ENCODE data around the gene ZMIZ1.

The ZMIZ1 gene

DNA sequence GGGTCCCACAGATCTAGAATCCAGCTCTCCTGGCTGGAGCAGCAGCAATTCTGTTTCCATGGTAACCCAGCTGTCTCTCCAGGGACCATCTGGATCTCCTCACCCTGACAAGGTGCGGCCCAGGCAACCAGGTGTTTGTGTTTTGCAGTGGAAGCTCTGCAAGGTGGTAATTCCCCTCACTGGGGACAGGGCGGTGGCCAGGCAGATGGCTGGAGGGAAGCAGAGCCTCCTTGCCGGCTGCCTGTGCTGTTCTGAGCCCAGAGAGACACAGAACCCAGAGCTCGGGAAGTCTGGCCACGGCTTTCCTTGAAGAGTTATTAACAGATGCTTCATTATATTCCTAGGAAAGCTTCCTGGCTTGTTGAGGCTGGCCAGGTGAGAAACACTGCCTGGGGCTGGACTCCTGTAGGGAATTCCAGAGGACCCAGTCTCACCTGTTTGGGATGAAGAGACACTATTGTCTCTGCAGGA, 160.3 kb downstream of the ZMIZ1 start:
- no peaks in the 10 kb centered on the region for H3K9me2 ChIP-seq (replicated peaks; ENCODE audit: low read depth, low read length)
- no peaks in the 10 kb centered on the region for H3K79me2 ChIP-seq (ENCODE audit: insufficient read depth, low read length)
- H3K9ac ChIP-seq (ENCODE audit: low read depth, low read length, poor library complexity, severe bottlenecking) = no peak overlapping the region
- H3K4me1 ChIP-seq (ENCODE audit: insufficient read depth, low read length, poor library complexity, severe bottlenecking) = no peaks in the 10 kb centered on the region
- H3K27me3 ChIP-seq (ENCODE audit: insufficient read depth, low read length, poor library complexity, severe bottlenecking) = no peaks in the 10 kb centered on the region
- no peaks in the 10 kb centered on the region for H3K9me3 ChIP-seq (ENCODE audit: insufficient read depth, low read depth, low read length)
- no peak overlapping the region for H2AFZ ChIP-seq (ENCODE audit: low read length)
- no peak for TF ChIP-seq EZH2phosphoT487 (IDR thresholded peaks at IDR 0.05; ENCODE audit: borderline replicate concordance)
- TF ChIP-seq, protein P1, sequence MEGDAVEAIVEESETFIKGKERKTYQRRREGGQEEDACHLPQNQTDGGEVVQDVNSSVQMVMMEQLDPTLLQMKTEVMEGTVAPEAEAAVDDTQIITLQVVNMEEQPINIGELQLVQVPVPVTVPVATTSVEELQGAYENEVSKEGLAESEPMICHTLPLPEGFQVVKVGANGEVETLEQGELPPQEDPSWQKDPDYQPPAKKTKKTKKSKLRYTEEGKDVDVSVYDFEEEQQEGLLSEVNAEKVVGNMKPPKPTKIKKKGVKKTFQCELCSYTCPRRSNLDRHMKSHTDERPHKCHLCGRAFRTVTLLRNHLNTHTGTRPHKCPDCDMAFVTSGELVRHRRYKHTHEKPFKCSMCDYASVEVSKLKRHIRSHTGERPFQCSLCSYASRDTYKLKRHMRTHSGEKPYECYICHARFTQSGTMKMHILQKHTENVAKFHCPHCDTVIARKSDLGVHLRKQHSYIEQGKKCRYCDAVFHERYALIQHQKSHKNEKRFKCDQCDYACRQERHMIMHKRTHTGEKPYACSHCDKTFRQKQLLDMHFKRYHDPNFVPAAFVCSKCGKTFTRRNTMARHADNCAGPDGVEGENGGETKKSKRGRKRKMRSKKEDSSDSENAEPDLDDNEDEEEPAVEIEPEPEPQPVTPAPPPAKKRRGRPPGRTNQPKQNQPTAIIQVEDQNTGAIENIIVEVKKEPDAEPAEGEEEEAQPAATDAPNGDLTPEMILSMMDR (conservative IDR thresholded peaks at IDR 0.05; ENCODE audit: low read length) = no peak
- no peak overlapping the region for H3K4me3 ChIP-seq (ENCODE audit: low read length, poor library complexity, severe bottlenecking)
- H3K4me2 ChIP-seq (ENCODE audit: low read depth, low read length, poor library complexity, severe bottlenecking) = no peak overlapping the region
- H3K36me3 ChIP-seq (ENCODE audit: insufficient read depth, low read length) = peaks cover 91% of the 10 kb centered on the region; the same call in 1 of the 2 replicates
- no peaks in the 10 kb centered on the region for H3F3A ChIP-seq (ENCODE audit: low read depth)
- no peaks in the 10 kb centered on the region for H4K20me1 ChIP-seq (ENCODE audit: insufficient read depth, low read length, poor library complexity, severe bottlenecking)

DNA sequence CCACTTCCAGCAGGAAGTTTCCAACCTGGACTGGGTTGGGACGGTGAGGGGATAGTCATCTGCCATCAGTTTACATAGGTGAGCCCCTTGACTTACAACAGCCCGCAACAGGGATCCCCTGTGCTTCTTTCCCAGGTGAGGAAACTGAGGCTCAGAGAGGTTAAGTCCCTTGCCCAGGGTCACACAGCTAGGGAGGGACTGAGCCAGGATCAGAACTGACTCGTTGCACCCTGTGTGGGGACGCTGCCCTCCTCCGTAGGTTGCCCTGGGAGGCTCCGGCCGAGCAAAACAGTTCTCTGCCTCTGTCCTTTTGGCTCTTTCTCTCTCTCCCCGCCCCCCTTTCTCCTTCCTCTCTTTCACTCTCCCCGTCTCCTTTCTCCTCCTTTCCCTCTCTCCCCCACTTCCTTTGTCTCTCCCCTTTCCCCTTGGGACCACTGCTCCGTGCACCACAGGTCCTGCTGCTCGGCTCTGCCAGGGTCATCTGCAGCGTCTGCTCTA, 161.1 kb downstream of the ZMIZ1 start:
- Histone ChIP-seq H3K27me3 (ENCODE audit: insufficient read depth, low read length, poor library complexity, severe bottlenecking) (no peaks in the 10 kb centered on the region), H3K79me2 (ENCODE audit: insufficient read depth, low read length) (0 out of 2 replicates have a peak, but pooled peaks cover 7% of the 10 kb centered on the region), H3K36me3 (ENCODE audit: insufficient read depth, low read length) (peaks cover 89% of the 10 kb centered on the region; the same call in 1 of the 2 replicates), H3F3A (ENCODE audit: low read depth) (no peaks in the 10 kb centered on the region), H3K9ac (ENCODE audit: low read depth, low read length, poor library complexity, severe bottlenecking) (no peak overlapping the region), H2AFZ (ENCODE audit: low read length) (no peak overlapping the region), H3K4me3 (ENCODE audit: low read length, poor library complexity, severe bottlenecking) (no peak overlapping the region), H3K9me3 (ENCODE audit: insufficient read depth, low read depth, low read length) (no peaks in the 10 kb centered on the region), H3K4me1 (ENCODE audit: insufficient read depth, low read length, poor library complexity, severe bottlenecking) (no peaks in the 10 kb centered on the region), H4K20me1 (ENCODE audit: insufficient read depth, low read length, poor library complexity, severe bottlenecking) (no peaks in the 10 kb centered on the region), H3K9me2 (replicated peaks; ENCODE audit: low read depth, low read length) (no peaks in the 10 kb centered on the region), H3K4me2 (ENCODE audit: low read depth, low read length, poor library complexity, severe bottlenecking) (no peak overlapping the region)
- TF ChIP-seq, protein P1 (conservative IDR thresholded peaks at IDR 0.05; ENCODE audit: low read length) = no peak
- no peak for TF ChIP-seq EZH2phosphoT487 (IDR thresholded peaks at IDR 0.05; ENCODE audit: borderline replicate concordance)

DNA sequence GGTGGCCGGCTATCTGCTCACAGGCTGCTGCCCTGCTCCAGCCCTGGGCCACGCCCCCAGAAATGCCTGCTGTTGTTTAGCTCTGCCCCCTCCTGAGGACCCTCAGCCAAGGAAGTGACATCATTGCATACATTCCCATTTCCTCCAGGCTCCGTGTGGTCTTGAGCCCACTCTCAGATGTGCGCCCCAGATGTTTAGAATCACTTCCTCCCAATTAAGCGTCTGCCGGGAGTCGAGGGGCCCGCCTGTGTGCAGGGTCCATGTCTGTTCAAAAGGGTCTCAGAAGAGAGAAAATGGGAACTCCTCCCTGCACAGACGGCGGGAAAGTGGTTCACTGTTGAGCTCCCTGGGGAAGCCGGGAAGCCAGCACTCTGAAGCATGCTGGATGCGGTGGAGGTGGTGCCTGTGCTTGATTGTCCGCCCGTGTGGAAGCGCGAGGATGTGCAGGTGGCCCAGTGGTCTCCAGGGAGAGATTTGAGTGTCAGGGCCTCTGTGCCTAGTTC, 161.6 kb downstream of the ZMIZ1 start:
- Histone ChIP-seq H2AFZ (ENCODE audit: low read length) (no peak overlapping the region), H4K20me1 (ENCODE audit: insufficient read depth, low read length, poor library complexity, severe bottlenecking) (no peaks in the 10 kb centered on the region), H3K9me3 (ENCODE audit: insufficient read depth, low read depth, low read length) (no peaks in the 10 kb centered on the region), H3K4me2 (ENCODE audit: low read depth, low read length, poor library complexity, severe bottlenecking) (no peak overlapping the region), H3K9me2 (replicated peaks; ENCODE audit: low read depth, low read length) (no peaks in the 10 kb centered on the region), H3K9ac (ENCODE audit: low read depth, low read length, poor library complexity, severe bottlenecking) (no peak overlapping the region), H3K36me3 (ENCODE audit: insufficient read depth, low read length) (peaks cover 89% of the 10 kb centered on the region; the same call in 1 of the 2 replicates), H3K4me3 (ENCODE audit: low read length, poor library complexity, severe bottlenecking) (no peak overlapping the region), H3K79me2 (ENCODE audit: insufficient read depth, low read length) (0 out of 2 replicates have a peak, but pooled peaks cover 8% of the 10 kb centered on the region), H3K27me3 (ENCODE audit: insufficient read depth, low read length, poor library complexity, severe bottlenecking) (no peaks in the 10 kb centered on the region), H3K4me1 (ENCODE audit: insufficient read depth, low read length, poor library complexity, severe bottlenecking) (no peaks in the 10 kb centered on the region), H3F3A (ENCODE audit: low read depth) (no peaks in the 10 kb centered on the region)
- TF ChIP-seq, protein P1 (conservative IDR thresholded peaks at IDR 0.05; ENCODE audit: low read length) = no peak
- no peak for TF ChIP-seq EZH2phosphoT487 (IDR thresholded peaks at IDR 0.05; ENCODE audit: borderline replicate concordance)

All from Loucy (cell line).